ENCODE results near the gene TOR1AIP2.

TOR1AIP2 gene

DNA sequence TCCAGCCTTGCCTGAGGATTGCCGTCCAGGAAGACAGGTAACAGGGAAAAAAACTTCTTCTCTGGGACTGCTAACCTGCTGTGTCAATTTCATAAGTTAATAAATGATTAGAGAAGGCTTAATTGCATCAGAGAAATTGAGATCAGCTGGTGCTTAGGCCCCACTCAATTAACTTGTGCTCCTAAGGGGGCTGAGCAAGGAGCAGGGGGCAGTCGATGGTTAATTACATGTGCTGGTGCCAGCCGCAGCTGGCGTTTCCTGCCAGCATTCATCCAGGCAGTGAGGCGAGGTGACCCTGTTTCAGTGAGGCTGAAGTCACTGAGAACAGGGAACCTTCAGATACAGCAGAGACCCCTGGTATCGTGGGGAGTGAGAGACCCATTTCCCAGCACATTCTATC, 74.5 kb downstream of the TOR1AIP2 start:
- ATAC-seq, result no peak
- TF ChIP-seq TCF4 (CRISPR knock-in tag; IDR thresholded peaks at IDR 0.05; ENCODE audit: borderline replicate concordance) (no peak), GLIS3 (CRISPR knock-in tag; IDR thresholded peaks at IDR 0.05) (no peak), ESRRG (CRISPR knock-in tag; IDR thresholded peaks at IDR 0.05) (no peak), ISL1 (CRISPR knock-in tag; IDR thresholded peaks at IDR 0.05) (no peak), CSDC2 (CRISPR knock-in tag; IDR thresholded peaks at IDR 0.05) (no peak), ZNF70 (CRISPR knock-in tag; IDR thresholded peaks at IDR 0.05) (no peak), ZNF8 (CRISPR knock-in tag; IDR thresholded peaks at IDR 0.05) (no peak), BACH2 (CRISPR knock-in tag; IDR thresholded peaks at IDR 0.05; ENCODE audit: borderline replicate concordance) (no peak)
- TF ChIP-seq, protein P1, sequence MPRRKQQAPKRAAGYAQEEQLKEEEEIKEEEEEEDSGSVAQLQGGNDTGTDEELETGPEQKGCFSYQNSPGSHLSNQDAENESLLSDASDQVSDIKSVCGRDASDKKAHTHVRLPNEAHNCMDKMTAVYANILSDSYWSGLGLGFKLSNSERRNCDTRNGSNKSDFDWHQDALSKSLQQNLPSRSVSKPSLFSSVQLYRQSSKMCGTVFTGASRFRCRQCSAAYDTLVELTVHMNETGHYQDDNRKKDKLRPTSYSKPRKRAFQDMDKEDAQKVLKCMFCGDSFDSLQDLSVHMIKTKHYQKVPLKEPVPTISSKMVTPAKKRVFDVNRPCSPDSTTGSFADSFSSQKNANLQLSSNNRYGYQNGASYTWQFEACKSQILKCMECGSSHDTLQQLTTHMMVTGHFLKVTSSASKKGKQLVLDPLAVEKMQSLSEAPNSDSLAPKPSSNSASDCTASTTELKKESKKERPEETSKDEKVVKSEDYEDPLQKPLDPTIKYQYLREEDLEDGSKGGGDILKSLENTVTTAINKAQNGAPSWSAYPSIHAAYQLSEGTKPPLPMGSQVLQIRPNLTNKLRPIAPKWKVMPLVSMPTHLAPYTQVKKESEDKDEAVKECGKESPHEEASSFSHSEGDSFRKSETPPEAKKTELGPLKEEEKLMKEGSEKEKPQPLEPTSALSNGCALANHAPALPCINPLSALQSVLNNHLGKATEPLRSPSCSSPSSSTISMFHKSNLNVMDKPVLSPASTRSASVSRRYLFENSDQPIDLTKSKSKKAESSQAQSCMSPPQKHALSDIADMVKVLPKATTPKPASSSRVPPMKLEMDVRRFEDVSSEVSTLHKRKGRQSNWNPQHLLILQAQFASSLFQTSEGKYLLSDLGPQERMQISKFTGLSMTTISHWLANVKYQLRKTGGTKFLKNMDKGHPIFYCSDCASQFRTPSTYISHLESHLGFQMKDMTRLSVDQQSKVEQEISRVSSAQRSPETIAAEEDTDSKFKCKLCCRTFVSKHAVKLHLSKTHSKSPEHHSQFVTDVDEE (CRISPR knock-in tag; IDR thresholded peaks at IDR 0.05), result no peak
- TF ChIP-seq, protein P2, sequence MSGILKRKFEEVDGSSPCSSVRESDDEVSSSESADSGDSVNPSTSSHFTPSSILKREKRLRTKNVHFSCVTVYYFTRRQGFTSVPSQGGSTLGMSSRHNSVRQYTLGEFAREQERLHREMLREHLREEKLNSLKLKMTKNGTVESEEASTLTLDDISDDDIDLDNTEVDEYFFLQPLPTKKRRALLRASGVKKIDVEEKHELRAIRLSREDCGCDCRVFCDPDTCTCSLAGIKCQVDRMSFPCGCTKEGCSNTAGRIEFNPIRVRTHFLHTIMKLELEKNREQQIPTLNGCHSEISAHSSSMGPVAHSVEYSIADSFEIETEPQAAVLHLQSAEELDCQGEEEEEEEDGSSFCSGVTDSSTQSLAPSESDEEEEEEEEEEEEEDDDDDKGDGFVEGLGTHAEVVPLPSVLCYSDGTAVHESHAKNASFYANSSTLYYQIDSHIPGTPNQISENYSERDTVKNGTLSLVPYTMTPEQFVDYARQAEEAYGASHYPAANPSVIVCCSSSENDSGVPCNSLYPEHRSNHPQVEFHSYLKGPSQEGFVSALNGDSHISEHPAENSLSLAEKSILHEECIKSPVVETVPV (CRISPR knock-in tag; IDR thresholded peaks at IDR 0.05), result no peak

DNA sequence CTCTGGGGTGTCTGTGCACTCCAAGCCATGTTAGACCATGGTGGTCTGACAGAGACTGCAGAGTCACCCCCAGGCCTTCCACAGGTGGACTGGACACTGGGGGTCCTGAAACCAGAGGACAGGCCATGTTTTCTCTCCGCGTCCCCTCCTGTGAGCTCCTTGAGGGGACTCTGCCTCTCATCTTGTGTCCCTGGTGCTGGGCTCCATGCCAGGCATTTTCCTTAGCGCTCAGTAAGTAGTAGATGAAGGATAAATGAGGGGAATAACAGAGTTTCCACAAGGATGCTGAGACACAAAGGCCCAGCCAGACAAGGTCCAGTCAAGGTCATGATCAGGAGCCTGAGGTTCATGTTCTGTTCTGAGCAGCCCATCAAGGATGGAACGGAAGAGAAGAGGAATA, 77.1 kb downstream of the TOR1AIP2 start:
- no peak for ATAC-seq
- TF ChIP-seq TOX (CRISPR knock-in tag; IDR thresholded peaks at IDR 0.05; ENCODE audit: borderline replicate concordance), result no peak
- no peak for TF ChIP-seq SNAI2 (CRISPR knock-in tag; IDR thresholded peaks at IDR 0.05)
- no peak for TF ChIP-seq ISL1 (CRISPR knock-in tag; IDR thresholded peaks at IDR 0.05)
- TF ChIP-seq, protein P2 (CRISPR knock-in tag; IDR thresholded peaks at IDR 0.05), result no peak
- TF ChIP-seq BACH2 (CRISPR knock-in tag; IDR thresholded peaks at IDR 0.05; ENCODE audit: borderline replicate concordance), result no peak
- TF ChIP-seq, protein P1 (CRISPR knock-in tag; IDR thresholded peaks at IDR 0.05), result no peak
- no peak for TF ChIP-seq ARNTL (CRISPR knock-in tag; IDR thresholded peaks at IDR 0.05; ENCODE audit: borderline replicate concordance, low read depth)
- TF ChIP-seq CSDC2 (CRISPR knock-in tag; IDR thresholded peaks at IDR 0.05), result no peak
- TF ChIP-seq ESRRG (CRISPR knock-in tag; IDR thresholded peaks at IDR 0.05), result no peak
- TF ChIP-seq ZNF565 (CRISPR knock-in tag; conservative IDR thresholded peaks at IDR 0.05; ENCODE audit: low read depth), result no peak
- TF ChIP-seq RARB (CRISPR knock-in tag; IDR thresholded peaks at IDR 0.05), result no peak
- no peak for TF ChIP-seq TCF4 (CRISPR knock-in tag; IDR thresholded peaks at IDR 0.05; ENCODE audit: borderline replicate concordance)
- TF ChIP-seq PPARA (CRISPR knock-in tag; IDR thresholded peaks at IDR 0.05; ENCODE audit: borderline replicate concordance), result no peak
- TF ChIP-seq ZFP3 (CRISPR knock-in tag; IDR thresholded peaks at IDR 0.05), result no peak
- no peak for TF ChIP-seq ZFP30 (CRISPR knock-in tag; IDR thresholded peaks at IDR 0.05)
- no peak for TF ChIP-seq GLIS3 (CRISPR knock-in tag; IDR thresholded peaks at IDR 0.05)
- TF ChIP-seq, protein P3, sequence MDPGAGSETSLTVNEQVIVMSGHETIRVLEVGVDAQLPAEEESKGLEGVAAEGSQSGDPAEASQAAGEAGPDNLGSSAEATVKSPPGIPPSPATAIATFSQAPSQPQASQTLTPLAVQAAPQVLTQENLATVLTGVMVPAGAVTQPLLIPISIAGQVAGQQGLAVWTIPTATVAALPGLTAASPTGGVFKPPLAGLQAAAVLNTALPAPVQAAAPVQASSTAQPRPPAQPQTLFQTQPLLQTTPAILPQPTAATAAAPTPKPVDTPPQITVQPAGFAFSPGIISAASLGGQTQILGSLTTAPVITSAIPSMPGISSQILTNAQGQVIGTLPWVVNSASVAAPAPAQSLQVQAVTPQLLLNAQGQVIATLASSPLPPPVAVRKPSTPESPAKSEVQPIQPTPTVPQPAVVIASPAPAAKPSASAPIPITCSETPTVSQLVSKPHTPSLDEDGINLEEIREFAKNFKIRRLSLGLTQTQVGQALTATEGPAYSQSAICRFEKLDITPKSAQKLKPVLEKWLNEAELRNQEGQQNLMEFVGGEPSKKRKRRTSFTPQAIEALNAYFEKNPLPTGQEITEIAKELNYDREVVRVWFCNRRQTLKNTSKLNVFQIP (CRISPR knock-in tag; IDR thresholded peaks at IDR 0.05; ENCODE audit: borderline replicate concordance, low read depth), result no peak

Measured in SK-N-SH treated with all-trans-retinoic acid at 6 μM for 48 hours (cell line).